Fibroblast of skin of back (primary cell): Measurements from ENCODE around the gene KIF24.
"Not testable (repeated sequence)": the region's sequence is repeated elsewhere in the genome, so short reads cannot be mapped to it uniquely, and the experiment has no call there.

Experiments used
- DNase-seq: peaks from one replicate; pipeline ENCODE4 v3.0.0-alpha.2; 2013

The KIF24 gene

GRCh38 chr9:34362614-34363214 is 33.6 kb upstream of the KIF24 start:
- no peak for DNase-seq

GRCh38 chr9:34352957-34353356 is 23.9 kb upstream of the KIF24 start:
- DNase-seq, result not testable (repeated sequence)

GRCh38 chr9:34352122-34352652 is 23.1 kb upstream of the KIF24 start:
- DNase-seq, result not testable (repeated sequence)

GRCh38 chr9:34349324-34349723 is 20.3 kb upstream of the KIF24 start:
- DNase-seq, result no peak

- DNase-seq, result no peak
These were observed 18.7 kb upstream of the KIF24 start for GRCh38 chr9:34347800-34348158.

- DNase-seq, result no peak
These were observed 18.1 kb upstream of the KIF24 start for GRCh38 chr9:34346873-34347799.

GRCh38 chr9:34343605-34344004 is 14.5 kb upstream of the KIF24 start:
- DNase-seq, result no peak

- DNase-seq, result no peak
These were observed 14.0 kb upstream of the KIF24 start for GRCh38 chr9:34343090-34343489.

- no peak for DNase-seq
These were observed 12.7 kb upstream of the KIF24 start for GRCh38 chr9:34341659-34342295.

GRCh38 chr9:34338665-34339385 is 9.8 kb upstream of the KIF24 start:
- DNase-seq, result no peak

GRCh38 chr9:34338079-34338478 is 9.0 kb upstream of the KIF24 start:
- not testable (repeated sequence) for DNase-seq

GRCh38 chr9:34337403-34337802 is 8.3 kb upstream of the KIF24 start:
- DNase-seq, result no peak

- DNase-seq, result no peak
These were observed 6.3 kb upstream of the KIF24 start for GRCh38 chr9:34335376-34335775.

GRCh38 chr9:34334916-34335315 is 5.8 kb upstream of the KIF24 start:
- no peak for DNase-seq

- DNase-seq, result no peak
These were observed 5.3 kb upstream of the KIF24 start for GRCh38 chr9:34334337-34334824.

GRCh38 chr9:34333836-34334235 is 4.8 kb upstream of the KIF24 start:
- no peak for DNase-seq

GRCh38 chr9:34332076-34332964 is 3.3 kb upstream of the KIF24 start:
- DNase-seq, result peak; percentile 42

GRCh38 chr9:34331196-34331595 is 2.1 kb upstream of the KIF24 start:
- DNase-seq, result no peak

GRCh38 chr9:34328500-34328986 is 525 bp downstream of the KIF24 start:
- DNase-seq, result no peak

GRCh38 chr9:34326690-34327089 is 2.4 kb downstream of the KIF24 start:
- DNase-seq, result no peak

- no peak for DNase-seq
These were observed 6.0 kb downstream of the KIF24 start for GRCh38 chr9:34322899-34323591.
